Activated CD8-positive, alpha-beta memory T cell treated with anti-CD3 and anti-CD28 coated beads, Interleukin-2, amount 10 ng/mL, durations not matched to agents 7 days and 5 days (primary cell): ENCODE measurements around the gene CERS6. TPM values are rescaled to one million over a fixed set of nuclear protein-coding genes. Genes with fewer than 3 reads are reported as not detected.
"Not testable (repeated sequence)": the region's sequence is repeated elsewhere in the genome, so short reads cannot be mapped to it uniquely, and the experiment has no call there.

Experiments used
- ATAC-seq: fragments of 150-1000 bp; cut with Tn5 transposase; one replicate; pipeline ENCODE4 v1.10.0; 2021; ENCODE audit warnings: moderate library complexity
- CTCF ChIA-PET: fragments of 350-600 bp; sonication (Branson Sonifier 250); formaldehyde crosslinking; loops from one replicate; lab custom pipeline; 2021; ENCODE audit warnings: antibody characterized with exemption; lab: Charles Lee
- DNase-seq: peaks from one replicate; pipeline ENCODE4 v3.0.0-alpha.2; 2020
- H3K27ac Mint-ChIP-seq: one replicate; pipeline ENCODE4 v1.8.0; 2021; ENCODE audit warnings: mild to moderate bottlenecking, mixed read lengths
- H3K27me3 Mint-ChIP-seq: one replicate; pipeline ENCODE4 v1.8.0; 2021; ENCODE audit warnings: mixed read lengths
- H3K36me3 Mint-ChIP-seq: one replicate; pipeline ENCODE4 v1.8.0; 2021; ENCODE audit warnings: mild to moderate bottlenecking, mixed read lengths
- H3K4me1 Mint-ChIP-seq: one replicate; pipeline ENCODE4 v1.8.0; 2021; ENCODE audit warnings: mixed read lengths
- H3K4me3 Mint-ChIP-seq: one replicate; pipeline ENCODE4 v1.8.0; 2021; ENCODE audit warnings: mild to moderate bottlenecking, moderate library complexity, mixed read lengths
- H3K9me3 Mint-ChIP-seq: one replicate; pipeline ENCODE4 v1.8.0; 2022; ENCODE audit warnings: low read depth, mixed read lengths
- total RNA-seq, 2 experiments: library from RNA; stranded (reverse); gene quantifications; one replicate each; pipeline ENCODE4 v1.2.3, GENCODE V29; 2021

The CERS6 gene
- total RNA-seq, 2 experiments from 2014 or later: 5.0 to 12.7 TPM

DNA sequence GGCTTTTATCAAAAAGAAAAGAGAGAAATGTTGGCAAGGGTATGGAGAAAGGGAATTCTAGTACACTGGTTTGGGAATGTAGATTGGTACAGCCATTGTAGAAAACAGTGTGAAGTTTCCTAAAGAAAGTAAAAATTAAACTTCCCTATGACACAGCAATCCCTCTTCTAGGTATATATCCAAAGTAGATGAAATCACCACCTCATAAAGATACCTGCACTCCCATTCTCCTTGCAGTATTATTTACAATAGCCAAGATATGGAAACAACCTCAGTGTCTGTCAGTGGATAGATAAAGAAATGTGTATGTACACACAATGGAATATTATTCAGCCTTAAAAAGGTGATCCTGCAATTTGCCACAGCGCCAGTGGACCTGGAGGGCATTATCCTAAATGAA, 199.1 kb downstream of the CERS6 start:
- DNase-seq: no peak
- no peak for ATAC-seq
- no peak overlapping the region for H3K27ac Mint-ChIP-seq
- CTCF ChIA-PET: no interaction called here
- no peaks in the 10 kb centered on the region for H3K27me3 Mint-ChIP-seq
- H3K4me1 Mint-ChIP-seq: no peaks in the 10 kb centered on the region
- H3K9me3 Mint-ChIP-seq: no peaks in the 10 kb centered on the region
- no peak overlapping the region for H3K4me3 Mint-ChIP-seq
- H3K36me3 Mint-ChIP-seq: no peaks in the 10 kb centered on the region

DNA sequence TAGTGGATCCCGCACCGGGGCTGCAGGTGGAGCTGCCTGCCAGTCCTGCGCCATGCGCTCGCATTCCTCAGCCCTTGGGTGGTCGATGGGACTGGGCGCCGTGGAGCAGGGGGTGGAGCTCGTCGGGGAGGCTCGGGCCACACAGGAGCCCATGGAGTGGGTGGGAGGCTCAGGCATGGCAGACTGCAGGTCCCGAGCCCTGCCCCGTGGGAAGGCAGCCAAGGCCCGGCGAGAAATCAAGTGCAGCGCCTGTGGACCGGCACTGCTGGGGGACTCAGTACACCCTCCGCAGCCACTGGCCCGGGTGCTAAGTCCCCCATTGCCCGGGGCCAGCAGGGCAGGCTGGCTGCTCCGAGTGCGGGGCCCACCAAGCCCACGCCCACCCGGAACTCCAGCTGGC, 201.3 kb downstream of the CERS6 start:
- H3K4me3 Mint-ChIP-seq, H3K27me3 Mint-ChIP-seq, H3K4me1 Mint-ChIP-seq, ATAC-seq, H3K27ac Mint-ChIP-seq, H3K36me3 Mint-ChIP-seq, DNase-seq, H3K9me3 Mint-ChIP-seq, CTCF ChIA-PET: not testable (repeated sequence)

DNA sequence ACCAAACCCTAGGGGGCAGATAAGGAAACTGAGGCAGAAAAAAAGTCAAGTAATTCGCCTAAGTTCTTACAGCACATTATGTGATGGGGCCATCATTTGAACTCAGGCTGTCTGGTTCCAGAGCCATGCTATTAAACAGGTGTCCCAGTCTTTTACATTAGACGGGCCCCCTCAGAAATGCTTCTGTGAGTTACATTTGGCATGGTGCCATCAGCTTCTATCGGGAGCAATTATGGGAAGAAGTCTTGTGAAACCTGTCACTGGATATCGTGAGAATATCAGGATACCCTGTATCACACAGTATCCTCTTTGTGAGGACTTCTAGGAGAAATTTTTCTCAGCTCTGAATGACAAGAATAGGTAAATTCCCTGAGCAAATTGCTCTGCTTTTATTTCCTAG, 202.6 kb downstream of the CERS6 start:
- CTCF ChIA-PET: interaction anchor here (1.1 kb wide), 1 partner anchor 11 kb away, joined by 3 read pairs; no protein-coding TSS in a partner anchor
- Mint-ChIP-seq H3K4me1 (no peaks in the 10 kb centered on the region), H3K4me3 (no peak overlapping the region), H3K27me3 (no peaks in the 10 kb centered on the region), H3K9me3 (no peaks in the 10 kb centered on the region), H3K27ac (no peak overlapping the region), H3K36me3 (no peaks in the 10 kb centered on the region)
- DNase-seq: no peak
- no peak for ATAC-seq

DNA sequence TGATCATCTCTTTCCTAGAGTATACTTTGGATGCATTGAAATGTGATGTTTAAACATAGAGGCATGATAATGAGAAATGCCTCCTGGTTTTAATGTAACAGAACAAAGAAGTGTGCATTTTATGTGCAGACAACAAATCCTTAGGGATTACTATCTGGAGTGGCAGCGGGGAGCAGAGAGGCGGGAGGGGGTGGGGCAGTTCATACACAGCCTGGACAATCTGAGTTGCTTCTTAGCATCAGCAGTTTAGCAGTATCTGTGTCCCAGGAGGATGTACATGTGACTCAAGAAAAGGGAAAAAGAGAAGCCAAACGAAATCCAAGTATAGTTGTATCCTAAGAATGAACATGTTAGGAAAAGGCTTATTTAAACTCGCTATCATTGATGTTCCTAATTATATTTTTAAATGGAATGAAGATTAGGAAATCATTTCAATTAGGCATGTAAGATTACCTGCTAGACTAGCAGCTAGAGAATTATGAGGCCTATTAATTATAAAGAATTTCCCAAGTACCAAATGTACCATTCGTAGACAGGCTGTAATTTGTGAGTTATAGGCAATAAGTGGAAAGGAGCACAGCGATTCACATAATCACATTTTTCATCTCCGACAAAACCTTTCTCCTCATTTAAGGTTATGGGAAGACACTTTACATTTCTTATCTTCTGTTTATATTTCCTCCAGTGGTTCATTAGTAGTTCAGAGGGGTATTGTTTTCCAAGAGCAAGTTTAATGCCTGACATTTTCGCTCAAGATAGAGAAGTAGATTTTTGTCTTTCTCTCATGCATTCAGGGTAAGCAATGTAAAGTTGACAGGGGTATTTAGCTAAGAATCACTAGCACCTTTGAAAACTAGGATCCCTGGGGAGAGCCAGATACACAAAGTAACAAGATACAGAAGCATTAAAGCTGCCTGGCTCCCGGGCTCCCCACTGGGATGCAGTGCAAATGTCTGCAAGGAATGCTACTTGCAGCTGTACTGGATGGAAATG, 205.1 kb downstream of the CERS6 start:
- Mint-ChIP-seq H3K4me1 (no peaks in the 10 kb centered on the region), H3K27ac (no peak overlapping the region), H3K9me3 (no peaks in the 10 kb centered on the region), H3K4me3 (no peak overlapping the region), H3K36me3 (no peaks in the 10 kb centered on the region), H3K27me3 (no peaks in the 10 kb centered on the region)
- CTCF ChIA-PET: no interaction called here
- DNase-seq (no peak), ATAC-seq (no peak)

DNA sequence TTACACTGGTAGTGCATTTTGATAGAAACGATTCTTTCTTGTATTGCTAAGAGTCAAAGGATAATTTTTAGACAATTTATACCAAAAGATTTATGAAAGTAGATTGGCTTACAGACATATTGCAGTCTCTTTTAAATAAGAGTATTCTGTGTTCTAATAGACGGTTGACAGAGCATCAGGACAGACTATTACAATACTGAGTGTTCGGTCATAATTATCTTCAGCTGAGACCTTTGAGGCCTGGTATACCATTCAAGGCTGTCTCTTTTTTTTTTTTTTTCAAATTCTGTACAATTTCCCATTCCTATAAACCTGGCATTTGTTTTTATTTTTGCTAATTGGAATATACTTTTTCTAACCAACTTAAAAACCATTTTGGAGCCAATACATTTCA, 205.8 kb downstream of the CERS6 start:
- no peak overlapping the region for H3K27ac Mint-ChIP-seq
- CTCF ChIA-PET: no interaction called here
- no peaks in the 10 kb centered on the region for H3K9me3 Mint-ChIP-seq
- no peaks in the 10 kb centered on the region for H3K36me3 Mint-ChIP-seq
- no peak for ATAC-seq
- H3K4me1 Mint-ChIP-seq: peaks cover 3% of the 10 kb centered on the region
- H3K4me3 Mint-ChIP-seq: no peak overlapping the region
- DNase-seq: no peak
- no peaks in the 10 kb centered on the region for H3K27me3 Mint-ChIP-seq

DNA sequence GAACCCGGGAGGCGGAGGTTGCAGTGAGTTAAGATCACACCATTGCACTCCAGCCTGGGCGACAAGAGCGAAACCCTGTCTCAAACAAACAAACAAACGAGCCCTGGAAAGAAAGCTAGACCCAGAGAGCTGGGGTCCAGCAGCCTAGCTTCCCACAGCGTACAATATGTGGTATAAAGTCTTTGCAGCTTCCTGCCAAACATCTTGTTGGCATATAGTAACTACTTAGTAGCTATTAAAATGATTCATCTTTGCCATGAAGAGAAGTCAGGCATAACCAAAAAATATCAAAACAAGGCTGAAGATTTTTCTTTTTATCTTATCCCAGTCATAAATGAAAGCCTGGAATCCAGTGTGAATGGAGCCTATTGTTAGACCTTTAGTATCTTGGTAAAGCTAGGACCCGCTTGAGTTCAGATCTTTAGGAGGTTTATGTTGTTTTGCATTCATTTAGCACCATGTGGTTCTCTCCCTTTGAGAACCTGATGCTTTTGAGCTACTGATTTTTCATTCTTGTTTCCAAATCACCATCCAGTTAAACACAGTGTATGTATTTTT, 206.7 kb downstream of the CERS6 start:
- no peak overlapping the region for H3K27ac Mint-ChIP-seq
- ATAC-seq (no peak), DNase-seq (no peak)
- H3K9me3 Mint-ChIP-seq: no peaks in the 10 kb centered on the region
- H3K4me3 Mint-ChIP-seq: no peak overlapping the region
- CTCF ChIA-PET: no interaction called here
- H3K4me1 Mint-ChIP-seq: peaks cover 5% of the 10 kb centered on the region
- no peaks in the 10 kb centered on the region for H3K27me3 Mint-ChIP-seq
- H3K36me3 Mint-ChIP-seq: no peaks in the 10 kb centered on the region

DNA sequence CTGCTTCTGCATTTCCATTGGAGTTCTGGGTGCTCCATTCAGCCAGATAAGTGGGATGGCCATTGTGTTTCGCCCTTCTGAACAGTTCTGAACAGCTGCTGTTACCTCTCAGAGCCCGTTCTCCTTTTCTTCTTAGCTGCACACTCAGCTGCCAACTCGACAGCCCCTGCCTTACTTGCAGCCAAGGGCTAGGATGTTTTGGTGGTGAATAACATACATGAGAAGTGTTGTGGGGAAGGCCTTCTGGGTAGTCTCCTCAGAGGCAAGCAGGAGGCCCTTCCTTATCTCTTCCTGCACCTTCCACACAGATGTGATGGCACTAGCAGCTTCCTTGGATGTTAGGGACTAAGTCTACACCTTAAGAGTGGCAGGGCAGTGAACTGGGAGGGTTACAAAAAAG, 207.9 kb downstream of the CERS6 start:
- CTCF ChIA-PET: no interaction called here
- ATAC-seq: no peak
- H3K36me3 Mint-ChIP-seq: no peaks in the 10 kb centered on the region
- H3K27ac Mint-ChIP-seq: no peak overlapping the region
- H3K27me3 Mint-ChIP-seq: no peaks in the 10 kb centered on the region
- H3K4me3 Mint-ChIP-seq: no peak overlapping the region
- no peak for DNase-seq
- no peaks in the 10 kb centered on the region for H3K9me3 Mint-ChIP-seq
- H3K4me1 Mint-ChIP-seq: peaks cover 5% of the 10 kb centered on the region

DNA sequence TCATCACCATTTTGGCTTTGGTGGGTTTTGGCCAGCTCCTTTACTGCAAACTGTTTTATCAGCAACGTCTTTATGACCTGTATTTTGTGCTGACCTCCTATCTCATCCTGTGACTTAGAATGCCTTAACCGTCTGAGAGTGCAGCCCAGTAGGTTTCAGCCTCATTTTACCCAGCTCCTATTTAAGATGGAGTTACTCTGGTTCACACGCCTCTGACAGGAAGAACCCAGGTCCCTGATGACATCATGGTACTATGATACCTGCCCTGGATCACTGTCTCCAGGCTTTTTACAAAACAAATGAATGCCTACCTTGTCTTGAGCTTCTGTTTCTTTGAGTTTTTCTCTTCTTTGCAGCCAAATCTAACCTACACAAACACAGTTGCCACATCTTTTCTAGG, 208.6 kb downstream of the CERS6 start:
- H3K27ac Mint-ChIP-seq, ATAC-seq, CTCF ChIA-PET: not testable (repeated sequence)

DNA sequence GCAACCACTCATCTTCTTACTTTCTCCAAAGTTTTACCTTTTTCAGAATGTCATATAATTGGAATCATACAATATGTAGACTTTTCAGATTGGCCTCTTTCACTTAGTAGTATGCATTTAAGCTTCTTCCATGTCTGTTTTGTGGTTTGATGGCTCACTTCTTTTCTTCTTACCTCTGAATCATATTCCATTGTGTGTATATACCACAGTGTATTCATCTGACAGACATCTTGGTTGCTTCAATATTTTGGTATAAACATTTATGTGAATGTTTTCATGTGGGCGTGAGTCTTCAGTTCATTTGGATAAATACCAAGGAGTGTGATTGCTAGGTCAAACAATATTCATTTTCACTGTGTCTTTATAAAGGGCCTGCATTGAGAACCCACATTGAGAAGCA, 210.3 kb downstream of the CERS6 start:
- Mint-ChIP-seq H3K4me1 (peaks cover 8% of the 10 kb centered on the region), H3K9me3 (no peaks in the 10 kb centered on the region), H3K27ac (no peak overlapping the region), H3K36me3 (no peaks in the 10 kb centered on the region), H3K27me3 (no peaks in the 10 kb centered on the region), H3K4me3 (no peak overlapping the region)
- ATAC-seq (no peak), DNase-seq (no peak)
- CTCF ChIA-PET: no interaction called here

More for the DNA sequence above, 208.6 kb downstream of the CERS6 start:
- not testable (repeated sequence) for H3K4me1 Mint-ChIP-seq, H3K36me3 Mint-ChIP-seq, H3K4me3 Mint-ChIP-seq, DNase-seq, H3K27me3 Mint-ChIP-seq, H3K9me3 Mint-ChIP-seq

DNA sequence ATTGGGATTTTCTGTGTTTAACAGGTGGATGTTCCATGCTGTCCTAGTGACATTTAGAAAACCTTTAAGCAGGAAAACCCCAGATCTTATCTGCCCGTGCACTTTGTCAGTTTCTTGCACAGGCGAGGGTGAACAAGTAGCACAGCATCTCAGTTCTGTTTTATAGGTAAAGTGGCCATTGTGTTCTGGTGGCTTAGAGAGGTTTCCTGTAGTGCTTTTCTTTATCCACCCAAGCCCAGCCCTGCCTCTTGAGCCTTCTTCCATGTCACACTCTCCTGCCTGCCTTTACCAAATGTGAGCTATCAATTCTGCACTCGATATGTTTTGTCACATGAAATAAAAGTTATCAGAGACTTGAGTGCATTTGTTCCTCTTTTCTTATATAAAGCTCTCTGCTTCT, 211.1 kb downstream of the CERS6 start:
- H3K36me3 Mint-ChIP-seq: no peaks in the 10 kb centered on the region
- peaks cover 8% of the 10 kb centered on the region for H3K4me1 Mint-ChIP-seq
- CTCF ChIA-PET: no interaction called here
- no peak overlapping the region for H3K4me3 Mint-ChIP-seq
- H3K9me3 Mint-ChIP-seq: no peaks in the 10 kb centered on the region
- DNase-seq: no peak
- ATAC-seq: no peak
- no peaks in the 10 kb centered on the region for H3K27me3 Mint-ChIP-seq
- H3K27ac Mint-ChIP-seq: no peak overlapping the region

DNA sequence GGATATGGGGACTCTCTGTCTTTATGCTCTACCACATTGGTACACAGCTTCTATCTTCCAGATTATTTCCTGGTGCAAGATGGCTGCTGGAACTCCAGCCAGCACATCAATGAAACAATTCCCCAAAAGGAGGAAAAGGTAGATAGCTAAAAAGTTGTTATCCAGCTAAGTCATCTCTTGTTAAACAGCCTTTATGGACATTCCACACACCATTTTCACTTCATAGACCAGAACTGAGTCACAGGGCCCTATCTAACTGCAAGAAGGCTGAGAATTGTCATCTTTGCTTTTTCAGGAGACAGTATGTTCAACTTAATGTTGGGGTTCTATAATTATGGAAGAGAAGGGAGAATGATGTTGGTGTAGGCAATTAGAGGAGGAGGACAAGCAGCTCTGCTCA, 213.1 kb downstream of the CERS6 start:
- CTCF ChIA-PET: interaction anchor here (0.9 kb wide), 1 partner anchor 550 kb away, joined by 3 read pairs; no protein-coding TSS in a partner anchor
- ATAC-seq: no peak
- Mint-ChIP-seq H3K27ac (no peak overlapping the region), H3K27me3 (no peaks in the 10 kb centered on the region), H3K36me3 (no peaks in the 10 kb centered on the region), H3K4me1 (peaks cover 8% of the 10 kb centered on the region), H3K9me3 (no peaks in the 10 kb centered on the region), H3K4me3 (no peak overlapping the region)
- DNase-seq: no peak

DNA sequence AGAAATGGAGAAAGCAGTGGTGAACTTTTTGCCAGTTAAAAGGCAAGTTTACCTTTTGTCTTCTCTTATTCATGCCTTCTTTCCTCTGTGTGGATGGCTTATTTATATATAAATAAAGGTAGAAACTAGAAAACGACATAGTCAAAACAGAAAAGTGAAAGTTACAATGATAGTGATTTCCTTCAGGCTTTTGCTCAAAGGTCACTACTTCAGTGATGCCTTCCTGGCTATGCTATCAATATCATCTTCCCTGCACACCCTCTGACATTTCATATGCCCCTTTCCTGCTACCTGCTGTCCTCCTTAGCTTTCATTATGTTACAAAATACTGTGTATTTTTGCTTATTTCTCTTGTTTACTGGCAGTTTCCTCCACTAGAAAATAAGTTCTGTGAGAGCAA, 214.4 kb downstream of the CERS6 start:
- Mint-ChIP-seq H3K9me3 (no peaks in the 10 kb centered on the region), H3K4me1 (peaks cover 8% of the 10 kb centered on the region), H3K27me3 (no peaks in the 10 kb centered on the region), H3K36me3 (no peaks in the 10 kb centered on the region), H3K4me3 (no peak overlapping the region), H3K27ac (no peak overlapping the region)
- CTCF ChIA-PET: interaction anchor here (1.0 kb wide), 1 partner anchor 12 kb away, joined by 3 read pairs; no protein-coding TSS in a partner anchor
- no peak for ATAC-seq
- no peak for DNase-seq

DNA sequence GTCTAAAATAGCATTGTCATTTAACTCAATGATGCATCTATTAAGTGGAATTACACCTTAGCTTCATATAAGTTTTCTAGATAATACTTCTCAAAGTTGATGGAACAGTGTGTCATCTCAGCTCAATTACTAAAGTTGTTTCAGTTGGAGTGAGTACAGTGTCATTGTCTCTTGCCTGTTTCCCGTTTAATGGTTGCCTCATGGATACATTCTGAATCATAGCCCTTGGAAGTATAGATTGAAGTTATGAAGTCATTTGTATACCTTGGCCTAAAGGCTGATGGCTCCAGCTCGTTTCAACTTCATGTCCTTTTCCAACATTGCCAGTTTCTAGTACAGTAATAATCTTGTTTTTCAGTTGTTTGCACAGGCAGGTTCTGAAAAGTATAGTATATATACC, 215.9 kb downstream of the CERS6 start:
- H3K9me3 Mint-ChIP-seq: no peaks in the 10 kb centered on the region
- no peak for ATAC-seq
- no peaks in the 10 kb centered on the region for H3K27me3 Mint-ChIP-seq
- no peaks in the 10 kb centered on the region for H3K36me3 Mint-ChIP-seq
- CTCF ChIA-PET: no interaction called here
- DNase-seq: no peak
- no peak overlapping the region for H3K4me3 Mint-ChIP-seq
- H3K4me1 Mint-ChIP-seq: peaks cover 4% of the 10 kb centered on the region
- H3K27ac Mint-ChIP-seq: no peak overlapping the region
